ENCODE data around the gene STX18. TPM values are rescaled to one million over a fixed set of nuclear protein-coding genes. Genes with fewer than 3 reads are reported as not detected.

The STX18 gene
- total RNA-seq, 2 donors from 2014 or later = 18.7 to 19.5 TPM

- intact Hi-C loops (cut with DNase I) = no loop called here
- peak; percentile 34 for DNase-seq (ENCODE audit: low spot score)
Measured at GRCh38 chr4:4374388-4375098, 167.3 kb downstream of the STX18 start.

Other genes with a start within 250 kb of the STX18 start
- gene NSG1, start 154.9 kb downstream of the STX18 start, total RNA-seq = under 1 TPM; 0.42 to 0.57 TPM

All from posterior vena cava (tissue), 2 donors.